Effector CD8-positive, alpha-beta T cell (primary cell): ENCODE measurements around the gene INPP5A.

ENCODE experiments used
- DNase-seq: peaks from one replicate; lab custom pipeline; 2025; lab: John Stamatoyannopoulos, UW

The INPP5A gene

GRCh38 chr10:132580617-132581016, 43.0 kb downstream of the INPP5A start:
- no peak for DNase-seq

- no peak for DNase-seq
Observed at GRCh38 chr10:132582137-132582536, 44.5 kb downstream of the INPP5A start.

- no peak for DNase-seq
Observed at GRCh38 chr10:132582771-132583170, 45.2 kb downstream of the INPP5A start.

- no peak for DNase-seq
Observed at GRCh38 chr10:132583456-132583855, 45.9 kb downstream of the INPP5A start.

- DNase-seq, result no peak
Observed at GRCh38 chr10:132584081-132584480, 46.5 kb downstream of the INPP5A start.

GRCh38 chr10:132585732-132586722, 48.4 kb downstream of the INPP5A start:
- DNase-seq, result no peak

- no peak for DNase-seq
Observed at GRCh38 chr10:132586739-132587138, 49.2 kb downstream of the INPP5A start.

- no peak for DNase-seq
Observed at GRCh38 chr10:132587175-132587574, 49.6 kb downstream of the INPP5A start.

GRCh38 chr10:132588301-132589013, 50.9 kb downstream of the INPP5A start:
- no peak for DNase-seq

- DNase-seq, result no peak
Observed at GRCh38 chr10:132589015-132589414, 51.4 kb downstream of the INPP5A start.

GRCh38 chr10:132589681-132590080, 52.1 kb downstream of the INPP5A start:
- no peak for DNase-seq

- no peak for DNase-seq
Observed at GRCh38 chr10:132590094-132590751, 52.6 kb downstream of the INPP5A start.

- DNase-seq, result no peak
Observed at GRCh38 chr10:132590752-132591121, 53.1 kb downstream of the INPP5A start.

GRCh38 chr10:132591166-132591971, 53.8 kb downstream of the INPP5A start:
- DNase-seq, result no peak

- DNase-seq, result no peak
Observed at GRCh38 chr10:132592790-132593383, 55.3 kb downstream of the INPP5A start.

- no peak for DNase-seq
Observed at GRCh38 chr10:132593389-132593788, 55.8 kb downstream of the INPP5A start.

- DNase-seq, result no peak
Observed at GRCh38 chr10:132593900-132594876, 56.6 kb downstream of the INPP5A start.

GRCh38 chr10:132595021-132595420, 57.4 kb downstream of the INPP5A start:
- no peak for DNase-seq

- no peak for DNase-seq
Observed at GRCh38 chr10:132595854-132596253, 58.3 kb downstream of the INPP5A start.

GRCh38 chr10:132596742-132597279, 59.2 kb downstream of the INPP5A start:
- no peak for DNase-seq
